GM13976 (cell line): ENCODE measurements around the gene VAPA.
"Not testable (repeated sequence)": the region's sequence is repeated elsewhere in the genome, so short reads cannot be mapped to it uniquely, and the experiment has no call there.

Source experiments
- DNase-seq: peaks from one replicate; pipeline ENCODE4 v3.0.0; 2012; ENCODE audit warnings: low spot score
- CTCF ChIP-seq: IDR thresholded peaks from 2 replicates; pipeline ENCODE4 v1.5.1; 2012; ENCODE audit warnings: borderline replicate concordance, mild to moderate bottlenecking; ENCODE audit not compliant: insufficient read depth; ENCODE audit errors: extremely low read depth, missing control alignments, control extremely low read depth
- in situ Hi-C: fragments of 300-500 bp; cut with MboI; formaldehyde crosslinking; loops from one replicate; pipeline ENCODE4 v1.12.0; 2022; ENCODE audit warnings: low sequenced_read_pairs, mixed read lengths, inconsistent platforms; ENCODE audit not compliant: unreplicated experiment

The VAPA gene

GRCh38 chr18:9885170-9886004 lies 28.4 kb upstream of the VAPA start, which contains the start of gene TXNDC2:
TSS of gene TXNDC2 (plus strand) at chr18:9885973. CDS start at chr18:9886681, 708 bp downstream.
- DNase-seq: no peak
- in situ Hi-C loops: no loop called here
- no peak for TF ChIP-seq CTCF

- TF ChIP-seq CTCF: no peak
- no peak for DNase-seq
- in situ Hi-C loops: no loop called here
Observed at GRCh38 chr18:9886005-9886348, 27.8 kb upstream of the VAPA start.

DNA sequence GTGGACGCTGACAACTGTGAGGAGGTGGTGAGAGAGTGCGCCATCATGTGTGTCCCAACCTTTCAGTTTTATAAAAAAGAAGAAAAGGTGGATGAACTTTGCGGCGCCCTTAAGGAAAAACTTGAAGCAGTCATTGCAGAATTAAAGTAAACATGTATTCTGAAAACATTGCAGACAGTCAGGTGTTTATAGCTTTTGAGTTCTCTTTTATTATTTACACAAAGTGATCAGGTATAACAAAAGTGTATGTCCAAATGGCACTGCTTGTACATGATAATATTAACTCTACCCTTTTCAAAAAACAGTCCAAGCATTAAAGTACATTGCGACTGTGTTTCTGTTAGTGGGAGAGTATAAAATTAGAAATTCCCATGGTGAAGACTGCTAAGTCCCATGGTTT lies 25.8 kb upstream of the VAPA start:
- TF ChIP-seq CTCF: no peak
- in situ Hi-C loops: no loop called here
- DNase-seq: no peak

- no peak for DNase-seq
- TF ChIP-seq CTCF: no peak
- in situ Hi-C loops: no loop called here
Observed at GRCh38 chr18:9890196-9890595, 23.6 kb upstream of the VAPA start.

DNA sequence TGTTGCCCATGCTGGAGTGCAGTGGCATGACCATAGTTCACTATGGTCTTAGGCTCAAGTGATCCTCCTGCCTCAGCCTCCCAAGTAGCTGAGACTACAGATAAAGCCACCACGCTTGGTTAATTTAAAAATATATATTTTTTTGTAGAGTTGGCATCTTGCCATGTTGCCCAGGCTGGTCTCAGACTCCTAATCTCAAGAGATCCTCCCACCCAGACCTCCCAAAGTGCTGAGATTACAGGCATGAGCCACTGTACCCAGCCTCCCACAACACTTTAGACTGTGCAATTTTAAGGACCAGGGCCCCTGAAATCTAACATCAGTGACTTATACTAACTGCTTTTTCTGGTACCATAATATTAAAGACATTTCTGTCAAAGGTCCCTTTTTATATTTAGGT lies 22.9 kb upstream of the VAPA start:
- DNase-seq: no peak

DNA sequence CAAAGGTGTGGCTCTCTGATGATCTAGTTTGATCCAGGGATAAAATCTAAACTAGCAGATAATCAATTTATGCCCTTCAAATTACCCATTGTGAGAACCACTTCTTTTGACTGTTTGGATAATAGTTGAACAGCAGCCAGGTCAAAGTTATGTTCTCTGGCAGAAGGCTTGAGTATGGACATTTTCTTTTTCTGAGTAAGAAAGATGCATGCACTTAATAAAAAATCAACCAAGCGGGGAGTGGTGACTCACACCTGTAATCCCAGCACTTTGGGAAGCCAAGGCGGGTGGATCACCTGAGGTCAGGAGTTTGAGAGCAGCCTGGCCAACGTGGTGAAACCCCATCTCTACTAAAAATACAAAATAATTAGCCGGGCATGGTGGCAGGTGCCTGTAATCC lies 22.3 kb upstream of the VAPA start:
- DNase-seq, in situ Hi-C loops: not testable (repeated sequence)

More for the DNA sequence above, 22.9 kb upstream of the VAPA start:
- no peak for TF ChIP-seq CTCF
- in situ Hi-C loops: no loop called here

DNA sequence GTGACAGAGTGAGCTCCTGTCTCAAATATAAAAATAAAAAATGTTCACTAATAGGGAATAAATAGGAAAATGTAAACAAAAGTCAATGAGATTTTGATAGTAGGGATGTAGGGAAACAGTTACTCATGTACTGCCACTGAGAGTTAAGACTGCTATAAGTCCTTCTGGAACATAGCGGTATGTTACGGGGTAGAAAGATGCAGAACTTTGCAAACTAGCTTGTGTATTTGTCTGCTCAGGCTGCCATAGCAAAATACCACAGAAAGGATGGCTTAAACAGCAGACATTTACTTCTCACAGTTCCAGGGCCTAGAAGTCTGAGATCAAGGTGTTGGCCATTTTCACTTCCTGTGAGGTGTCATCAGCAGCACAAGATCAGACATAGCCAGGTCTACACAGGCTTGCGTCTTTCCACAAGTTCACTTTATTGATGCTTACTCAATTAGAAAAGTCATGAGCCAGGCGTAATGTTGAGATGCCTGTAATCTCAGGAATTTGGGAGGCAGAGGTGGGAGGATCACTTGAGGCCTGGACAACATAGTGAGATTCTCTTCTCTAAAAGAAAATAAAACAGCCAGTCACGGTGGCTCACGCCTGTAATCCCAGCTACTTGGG lies 19.3 kb upstream of the VAPA start:
- no peak for DNase-seq
- no peak for TF ChIP-seq CTCF
- in situ Hi-C loops: no loop called here
